WTC11 (cell line): ENCODE measurements around the gene SCNM1. TPM values are rescaled to one million over a fixed set of nuclear protein-coding genes. Genes with fewer than 3 reads are reported as not detected.

Experiments
- ATAC-seq: fragments of 200-7000 bp; cut with Tn5 transposase; 2 replicates; pipeline ENCODE4 v1.10.0; 2021; ENCODE audit warnings: mild to moderate bottlenecking, moderate library complexity
- CTCF ChIA-PET: fragments of 300-600 bp; sonication (Branson Sonifier 250); formaldehyde crosslinking; loops from one replicate; lab custom pipeline; 2021; ENCODE audit warnings: antibody characterized with exemption; lab: Charles Lee
- POLR2A ChIA-PET: fragments of 350-600 bp; sonication (Branson Sonifier 250); formaldehyde crosslinking; loops from one replicate; lab custom pipeline; 2021; ENCODE audit warnings: antibody characterized with exemption; lab: Charles Lee
- DNase-seq: peaks from one replicate; pipeline ENCODE4 v3.0.0; 2021; ENCODE audit warnings: low spot score
- H3K27ac Mint-ChIP-seq: 2 replicates; pipeline ENCODE4 v1.8.0; 2021; ENCODE audit warnings: mixed read lengths
- H3K27me3 Mint-ChIP-seq: 2 replicates; pipeline ENCODE4 v1.8.0; 2021; ENCODE audit warnings: low read depth, mild to moderate bottlenecking, moderate library complexity, mixed read lengths
- H3K36me3 Mint-ChIP-seq: 2 replicates; pipeline ENCODE4 v1.8.0; 2021; ENCODE audit warnings: mixed read lengths
- H3K4me1 Mint-ChIP-seq: 2 replicates; pipeline ENCODE4 v1.8.0; 2022; ENCODE audit warnings: mixed read lengths
- H3K4me3 Mint-ChIP-seq: 2 replicates; pipeline ENCODE4 v1.8.0; 2021; ENCODE audit warnings: mild to moderate bottlenecking, moderate library complexity, mixed read lengths
- H3K9me3 Mint-ChIP-seq: 2 replicates; pipeline ENCODE4 v1.8.0; 2021; ENCODE audit warnings: mixed read lengths
- ATF2 ChIP-seq: sonication (generic); formaldehyde crosslinking; IDR thresholded peaks from 2 replicates; pipeline ENCODE4 v1.8.1; 2022; ENCODE audit warnings: low read depth, missing genetic modification reagents, borderline replicate concordance
- ETV6 ChIP-seq: sonication (generic); formaldehyde crosslinking; IDR thresholded peaks from 2 replicates; pipeline ENCODE4 v1.8.1; 2022; ENCODE audit warnings: mild to moderate bottlenecking, missing genetic modification reagents
- FOXJ3 ChIP-seq: sonication (generic); formaldehyde crosslinking; IDR thresholded peaks from 2 replicates; pipeline ENCODE4 v1.9.0; 2021; ENCODE audit warnings: missing genetic modification reagents, mild to moderate bottlenecking, borderline replicate concordance
- FOXK1 ChIP-seq: sonication (generic); formaldehyde crosslinking; IDR thresholded peaks from 2 replicates; pipeline ENCODE4 v1.8.0; 2022; ENCODE audit warnings: mild to moderate bottlenecking, moderate library complexity, missing genetic modification reagents
- JUN ChIP-seq: sonication (generic); formaldehyde crosslinking; IDR thresholded peaks from 2 replicates; pipeline ENCODE4 v1.8.0; 2023; ENCODE audit warnings: mild to moderate bottlenecking, missing genetic modification reagents
- MAX ChIP-seq: sonication (generic); formaldehyde crosslinking; IDR thresholded peaks from 2 replicates; pipeline ENCODE4 v1.8.0; 2022; ENCODE audit warnings: mild to moderate bottlenecking, missing genetic modification reagents
- MXD4 ChIP-seq: fragments of 250-450 bp; sonication (Bioruptor Pico); IDR thresholded peaks from 2 replicates; pipeline ENCODE4 v1.8.0; 2021; ENCODE audit warnings: mild to moderate bottlenecking, moderate library complexity, borderline replicate concordance
- MYBL2 ChIP-seq: sonication (generic); formaldehyde crosslinking; IDR thresholded peaks from 2 replicates; pipeline ENCODE4 v1.8.1; 2023; ENCODE audit warnings: mild to moderate bottlenecking, moderate library complexity, missing genetic modification reagents
- NFE2L1 ChIP-seq: sonication (generic); formaldehyde crosslinking; IDR thresholded peaks from 2 replicates; pipeline ENCODE4 v1.8.1; 2023; ENCODE audit warnings: missing genetic modification reagents
- NFYB ChIP-seq: sonication (generic); formaldehyde crosslinking; conservative IDR thresholded peaks from 2 replicates; pipeline ENCODE4 v1.8.0; 2022; ENCODE audit warnings: low read depth, missing genetic modification reagents
- RORB ChIP-seq: fragments of 250-450 bp; sonication (Bioruptor Pico); IDR thresholded peaks from 2 replicates; pipeline ENCODE4 v1.9.0; 2021; ENCODE audit warnings: mild to moderate bottlenecking
- SMAD4 ChIP-seq: sonication (generic); formaldehyde crosslinking; IDR thresholded peaks from 2 replicates; pipeline ENCODE4 v1.8.0; 2022; ENCODE audit warnings: mild to moderate bottlenecking, missing genetic modification reagents
- SOX15 ChIP-seq: fragments of 250-450 bp; sonication (Bioruptor Pico); IDR thresholded peaks from 2 replicates; pipeline ENCODE4 v1.9.0; 2021; ENCODE audit warnings: mild to moderate bottlenecking
- TEAD1 ChIP-seq: sonication (generic); formaldehyde crosslinking; IDR thresholded peaks from 2 replicates; pipeline ENCODE4 v1.8.0; 2022; ENCODE audit warnings: mild to moderate bottlenecking, missing genetic modification reagents
- TEAD4 ChIP-seq: sonication (generic); formaldehyde crosslinking; IDR thresholded peaks from 2 replicates; pipeline ENCODE4 v1.8.0; 2022; ENCODE audit warnings: mild to moderate bottlenecking, missing genetic modification reagents
- TP53 ChIP-seq: sonication (generic); formaldehyde crosslinking; IDR thresholded peaks from 2 replicates; pipeline ENCODE4 v1.8.1; 2023; ENCODE audit warnings: mild to moderate bottlenecking, missing genetic modification reagents
- USF2 ChIP-seq: sonication (generic); formaldehyde crosslinking; IDR thresholded peaks from 2 replicates; pipeline ENCODE4 v1.8.1; 2023; ENCODE audit warnings: mild to moderate bottlenecking, missing genetic modification reagents, moderate library complexity
- ZNF396 ChIP-seq: fragments of 250-450 bp; sonication (Bioruptor Pico); IDR thresholded peaks from 2 replicates; pipeline ENCODE4 v1.8.0; 2021; ENCODE audit warnings: mild to moderate bottlenecking, moderate library complexity, borderline replicate concordance
- ZNF532 ChIP-seq: fragments of 250-450 bp; sonication (Bioruptor Pico); IDR thresholded peaks from 2 replicates; pipeline ENCODE4 v1.9.0; 2021; ENCODE audit warnings: mild to moderate bottlenecking, borderline replicate concordance
- total RNA-seq: library from RNA; stranded (reverse); gene quantifications from 3 replicates; pipeline ENCODE4 v1.2.3, GENCODE V29; 2021
- TF ChIP-seq, protein P1 (sequence below): sonication (generic); formaldehyde crosslinking; IDR thresholded peaks from 2 replicates; pipeline ENCODE4 v1.8.0; 2022; ENCODE audit warnings: mild to moderate bottlenecking, missing genetic modification reagents
- TF ChIP-seq, protein P2 (sequence below): fragments of 250-450 bp; sonication (Bioruptor Pico); IDR thresholded peaks from 2 replicates; pipeline ENCODE4 v1.9.0; 2021; ENCODE audit warnings: moderate library complexity, mild to moderate bottlenecking, inconsistent platforms, borderline replicate concordance
- TF ChIP-seq, protein P3 (sequence below): sonication (generic); formaldehyde crosslinking; IDR thresholded peaks from 2 replicates; pipeline ENCODE4 v1.8.1; 2023; ENCODE audit warnings: mild to moderate bottlenecking, missing genetic modification reagents
- TF ChIP-seq, protein P4 (sequence below): fragments of 200-600 bp; IDR thresholded peaks from 2 replicates; pipeline ENCODE4 v1.8.0; 2022; ENCODE audit warnings: antibody characterized with exemption

Gene SCNM1
- total RNA-seq, 1 experiment from 2014 or later, result 45.3 TPM

DNA sequence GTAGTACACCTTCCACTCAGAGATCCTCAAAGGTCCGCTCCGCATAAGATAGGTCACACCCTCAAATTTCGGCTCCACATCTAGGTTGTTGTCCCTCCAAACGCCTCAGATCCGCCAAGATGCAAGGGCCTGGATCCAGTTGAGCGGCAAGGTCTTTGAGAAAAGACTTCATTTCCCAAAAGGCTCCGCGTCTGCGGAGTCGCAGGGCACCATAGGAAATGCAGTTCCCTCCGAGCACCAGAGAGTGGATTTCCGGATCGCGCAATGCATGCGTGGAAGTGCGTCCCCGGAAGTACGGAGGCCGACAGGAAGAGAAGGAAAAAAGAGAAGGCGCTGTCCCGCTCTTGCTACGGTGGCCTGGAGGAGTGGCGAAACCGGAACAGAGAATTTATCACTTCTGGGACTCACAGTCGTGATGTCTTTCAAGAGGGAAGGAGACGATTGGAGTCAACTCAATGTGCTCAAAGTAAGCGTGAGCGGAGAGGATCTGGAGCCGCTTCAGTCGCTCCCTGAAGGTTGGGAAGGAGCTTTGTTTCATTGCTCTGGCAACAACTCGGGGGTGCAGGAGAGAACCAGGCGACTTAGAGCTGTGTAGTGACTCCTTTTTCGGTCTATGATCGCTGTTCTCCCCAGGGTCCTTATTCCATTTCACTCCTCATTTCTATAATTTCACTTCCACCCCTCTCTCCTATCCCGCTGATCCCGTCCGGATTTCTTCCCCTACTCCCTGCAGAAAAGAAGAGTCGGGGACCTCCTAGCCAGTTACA is at the start of gene SCNM1, which contains the start of gene LYSMD1 (continued):
- TF ChIP-seq USF2 (CRISPR knock-in tag), result no peak
- TF ChIP-seq, protein P1, sequence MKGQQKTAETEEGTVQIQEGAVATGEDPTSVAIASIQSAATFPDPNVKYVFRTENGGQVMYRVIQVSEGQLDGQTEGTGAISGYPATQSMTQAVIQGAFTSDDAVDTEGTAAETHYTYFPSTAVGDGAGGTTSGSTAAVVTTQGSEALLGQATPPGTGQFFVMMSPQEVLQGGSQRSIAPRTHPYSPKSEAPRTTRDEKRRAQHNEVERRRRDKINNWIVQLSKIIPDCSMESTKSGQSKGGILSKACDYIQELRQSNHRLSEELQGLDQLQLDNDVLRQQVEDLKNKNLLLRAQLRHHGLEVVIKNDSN (CRISPR knock-in tag), result peak; percentile 42; the same call in 1 of the 2 replicates
- no peak for TF ChIP-seq FOXJ3 (CRISPR knock-in tag)
- TF ChIP-seq MAX (CRISPR knock-in tag), result peak; percentile 78
- TF ChIP-seq ETV6 (CRISPR knock-in tag), result peak; percentile 60; the same call in 1 of the 2 replicates
- no peak for TF ChIP-seq ATF2 (CRISPR knock-in tag)
- no peak for TF ChIP-seq NFE2L1
- 0 out of 2 replicates have a peak, but pooled peaks have one; percentile 63 for TF ChIP-seq MYBL2 (CRISPR knock-in tag)
- peak; percentile 98 for TF ChIP-seq FOXK1
- no peak for TF ChIP-seq ZNF532 (CRISPR knock-in tag)
- TF ChIP-seq, protein P2, sequence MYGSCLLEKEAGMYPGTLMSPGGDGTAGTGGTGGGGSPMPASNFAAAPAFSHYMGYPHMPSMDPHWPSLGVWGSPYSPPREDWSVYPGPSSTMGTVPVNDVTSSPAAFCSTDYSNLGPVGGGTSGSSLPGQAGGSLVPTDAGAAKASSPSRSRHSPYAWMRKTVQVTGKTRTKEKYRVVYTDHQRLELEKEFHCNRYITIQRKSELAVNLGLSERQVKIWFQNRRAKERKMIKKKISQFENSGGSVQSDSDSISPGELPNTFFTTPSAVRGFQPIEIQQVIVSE (CRISPR knock-in tag), result no peak
- TF ChIP-seq MXD4, result no peak
- TF ChIP-seq TEAD4 (CRISPR knock-in tag), result peak; percentile 71
- TF ChIP-seq, all 79 proteins: peak for 16

DNA sequence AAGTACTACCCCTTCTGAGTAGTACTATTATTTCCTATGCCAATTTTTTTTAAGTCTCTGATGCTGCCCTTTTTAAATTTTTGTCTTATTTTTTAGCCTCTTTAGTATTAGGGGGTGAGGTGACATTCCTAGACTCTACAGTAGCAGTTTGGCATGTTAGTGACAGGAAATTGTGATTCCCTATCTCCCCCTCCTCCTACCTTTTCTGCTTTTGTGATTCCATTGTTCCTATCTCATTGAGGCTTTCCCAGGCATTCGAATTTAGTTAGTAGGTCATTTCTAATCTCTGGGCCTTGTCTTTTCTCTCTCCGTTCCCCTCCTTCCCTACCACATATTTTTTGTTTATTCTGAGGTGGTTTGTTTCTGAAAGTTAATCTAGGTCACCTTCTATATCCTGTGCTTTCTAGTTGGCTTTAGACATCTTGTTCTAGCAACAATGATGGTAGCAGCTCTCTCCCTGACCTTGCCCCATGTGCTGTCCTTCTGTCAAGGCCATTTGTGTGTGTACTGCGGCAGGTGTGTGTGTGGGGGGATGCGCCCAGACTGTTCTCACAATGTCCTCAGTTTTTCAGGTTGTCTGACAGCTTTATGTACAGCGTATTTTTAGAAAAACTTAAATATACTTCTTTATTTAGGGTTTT is 41.1 kb upstream of the SCNM1 start:
- no peak overlapping the region for H3K4me3 Mint-ChIP-seq
- H3K4me1 Mint-ChIP-seq, result peaks cover 22% of the 10 kb centered on the region
- CTCF ChIA-PET, result interaction anchor here (0.8 to 2.0 kb wide), 4 partner anchors 9 to 55 kb away, joined by 3 to 23 read pairs (median 3); no protein-coding TSS in a partner anchor
- no peak for TF ChIP-seq RORB (CRISPR knock-in tag)
- TF ChIP-seq, protein P3, sequence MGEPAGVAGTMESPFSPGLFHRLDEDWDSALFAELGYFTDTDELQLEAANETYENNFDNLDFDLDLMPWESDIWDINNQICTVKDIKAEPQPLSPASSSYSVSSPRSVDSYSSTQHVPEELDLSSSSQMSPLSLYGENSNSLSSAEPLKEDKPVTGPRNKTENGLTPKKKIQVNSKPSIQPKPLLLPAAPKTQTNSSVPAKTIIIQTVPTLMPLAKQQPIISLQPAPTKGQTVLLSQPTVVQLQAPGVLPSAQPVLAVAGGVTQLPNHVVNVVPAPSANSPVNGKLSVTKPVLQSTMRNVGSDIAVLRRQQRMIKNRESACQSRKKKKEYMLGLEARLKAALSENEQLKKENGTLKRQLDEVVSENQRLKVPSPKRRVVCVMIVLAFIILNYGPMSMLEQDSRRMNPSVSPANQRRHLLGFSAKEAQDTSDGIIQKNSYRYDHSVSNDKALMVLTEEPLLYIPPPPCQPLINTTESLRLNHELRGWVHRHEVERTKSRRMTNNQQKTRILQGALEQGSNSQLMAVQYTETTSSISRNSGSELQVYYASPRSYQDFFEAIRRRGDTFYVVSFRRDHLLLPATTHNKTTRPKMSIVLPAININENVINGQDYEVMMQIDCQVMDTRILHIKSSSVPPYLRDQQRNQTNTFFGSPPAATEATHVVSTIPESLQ (CRISPR knock-in tag), result no peak
- TF ChIP-seq ZNF396 (CRISPR knock-in tag), result no peak
- TF ChIP-seq TEAD1 (CRISPR knock-in tag), result no peak
- no peak for TF ChIP-seq NFE2L1
- no peak for TF ChIP-seq JUN (CRISPR knock-in tag)
- TF ChIP-seq TEAD4 (CRISPR knock-in tag), result no peak
- no peak for TF ChIP-seq TP53 (CRISPR knock-in tag)
- TF ChIP-seq, protein P4, sequence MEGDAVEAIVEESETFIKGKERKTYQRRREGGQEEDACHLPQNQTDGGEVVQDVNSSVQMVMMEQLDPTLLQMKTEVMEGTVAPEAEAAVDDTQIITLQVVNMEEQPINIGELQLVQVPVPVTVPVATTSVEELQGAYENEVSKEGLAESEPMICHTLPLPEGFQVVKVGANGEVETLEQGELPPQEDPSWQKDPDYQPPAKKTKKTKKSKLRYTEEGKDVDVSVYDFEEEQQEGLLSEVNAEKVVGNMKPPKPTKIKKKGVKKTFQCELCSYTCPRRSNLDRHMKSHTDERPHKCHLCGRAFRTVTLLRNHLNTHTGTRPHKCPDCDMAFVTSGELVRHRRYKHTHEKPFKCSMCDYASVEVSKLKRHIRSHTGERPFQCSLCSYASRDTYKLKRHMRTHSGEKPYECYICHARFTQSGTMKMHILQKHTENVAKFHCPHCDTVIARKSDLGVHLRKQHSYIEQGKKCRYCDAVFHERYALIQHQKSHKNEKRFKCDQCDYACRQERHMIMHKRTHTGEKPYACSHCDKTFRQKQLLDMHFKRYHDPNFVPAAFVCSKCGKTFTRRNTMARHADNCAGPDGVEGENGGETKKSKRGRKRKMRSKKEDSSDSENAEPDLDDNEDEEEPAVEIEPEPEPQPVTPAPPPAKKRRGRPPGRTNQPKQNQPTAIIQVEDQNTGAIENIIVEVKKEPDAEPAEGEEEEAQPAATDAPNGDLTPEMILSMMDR, result no peak
- TF ChIP-seq SOX15 (CRISPR knock-in tag), result no peak
- TF ChIP-seq SMAD4 (CRISPR knock-in tag), result no peak
- no peak for TF ChIP-seq ETV6 (CRISPR knock-in tag)
- no peak for TF ChIP-seq NFYB
- no peaks in the 10 kb centered on the region for H3K36me3 Mint-ChIP-seq
- no peaks in the 10 kb centered on the region; the same call in 1 of the 2 replicates for H3K27me3 Mint-ChIP-seq
- peak overlapping the region; percentile 11; the same call in 1 of the 2 replicates for H3K27ac Mint-ChIP-seq
- ATAC-seq, result peak; percentile 53
- POLR2A ChIA-PET, result no interaction called here
- no peak for DNase-seq
- no peaks in the 10 kb centered on the region for H3K9me3 Mint-ChIP-seq
